Fibroblast of gingiva (primary cell): ENCODE results near the gene EXOSC7.
"Not testable (repeated sequence)": the region's sequence is repeated elsewhere in the genome, so short reads cannot be mapped to it uniquely, and the experiment has no call there.

Source experiments
- DNase-seq: peaks from one replicate; pipeline ENCODE4 v3.0.0-alpha.2; 2011; ENCODE audit warnings: low read depth

Gene EXOSC7

DNA sequence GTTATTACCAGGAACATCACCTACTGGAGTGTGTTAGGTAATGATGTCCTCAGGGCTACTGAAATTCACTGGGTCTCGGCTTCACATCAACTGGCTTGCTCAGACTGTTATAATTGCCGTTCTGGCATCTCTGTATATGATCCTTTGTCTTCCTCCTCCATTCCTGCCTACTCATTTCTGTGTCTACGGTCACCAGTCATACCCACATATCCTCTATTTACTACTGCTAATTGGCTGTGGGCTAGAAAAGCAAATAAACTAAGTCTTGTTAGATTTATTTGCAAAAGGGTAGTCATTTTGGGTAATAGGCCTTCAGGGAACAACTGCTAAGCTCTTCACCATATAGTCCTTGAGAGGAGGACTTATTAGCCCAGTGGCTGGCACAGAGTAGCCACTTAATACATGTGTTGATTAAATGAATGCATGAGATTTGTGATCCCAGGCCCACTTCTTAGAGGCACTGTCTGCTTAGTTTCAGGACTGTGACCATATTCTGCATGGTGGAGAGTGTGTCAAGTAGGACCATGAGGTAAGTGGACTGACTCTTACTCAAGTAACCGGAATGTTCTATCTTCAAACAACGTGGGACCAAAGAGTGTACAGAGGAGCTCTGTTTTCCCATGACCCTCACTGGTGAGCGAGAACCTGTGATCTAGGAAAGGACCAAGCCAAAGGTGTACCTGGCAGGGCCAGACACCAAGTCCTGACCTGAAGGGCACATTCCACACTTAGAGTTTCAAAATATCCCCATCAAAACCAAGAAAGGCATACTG is 13.2 kb upstream of the EXOSC7 start:
- DNase-seq = no peak

DNA sequence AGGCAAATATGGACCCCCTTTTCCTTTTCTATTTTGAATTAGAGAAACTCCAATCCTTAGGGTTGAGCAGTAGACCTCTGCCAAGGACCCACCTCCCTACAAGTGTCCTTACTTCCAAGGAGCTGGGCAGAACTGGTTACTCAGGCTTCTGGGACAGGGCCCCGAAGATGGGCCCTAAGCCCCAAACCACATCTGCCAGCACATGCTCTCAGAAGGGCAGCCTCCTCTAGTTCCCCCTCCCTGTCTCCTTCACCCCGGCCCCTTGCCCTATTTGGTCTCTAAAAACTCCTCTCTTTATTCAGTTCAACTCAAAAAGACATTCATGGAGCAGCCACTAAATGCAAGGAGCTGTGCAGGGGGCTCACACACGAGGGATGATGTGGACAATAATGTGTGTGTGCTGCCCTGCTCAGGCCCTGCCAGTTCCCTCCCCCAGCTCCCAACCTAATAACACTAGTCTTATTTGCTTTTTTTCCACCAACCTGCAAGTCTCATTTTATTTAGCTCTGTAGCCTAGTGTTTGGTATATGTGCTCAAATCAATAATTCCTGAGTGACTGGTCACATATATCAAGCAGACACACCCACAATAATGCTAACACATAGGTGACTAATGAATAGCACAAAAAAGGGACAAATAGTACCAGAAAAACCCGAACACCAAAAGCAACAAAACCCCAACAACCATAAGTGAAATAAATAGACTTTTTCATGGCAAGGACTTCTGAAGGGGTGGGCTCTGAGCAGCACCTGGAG is 12.3 kb upstream of the EXOSC7 start:
- DNase-seq = no peak

DNA sequence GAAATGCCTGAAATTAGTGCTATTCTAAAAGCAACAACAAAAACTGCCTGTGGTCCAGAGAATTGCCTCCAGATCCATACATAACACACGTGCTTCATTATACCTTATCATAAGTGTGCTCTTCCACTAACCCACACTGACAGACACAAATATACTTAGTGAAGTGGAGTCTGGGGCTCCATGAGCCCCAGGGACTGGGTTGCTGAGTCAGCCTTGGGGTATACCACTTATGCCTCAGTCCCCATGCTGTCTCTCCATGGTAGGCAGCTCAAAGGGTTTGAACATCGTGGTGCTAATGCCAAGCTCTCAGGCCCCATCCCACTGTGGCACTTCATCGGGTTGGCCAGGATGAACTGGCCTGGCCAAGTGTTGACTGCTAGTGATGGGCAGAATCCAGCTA is 10.9 kb upstream of the EXOSC7 start:
- DNase-seq = no peak

DNA sequence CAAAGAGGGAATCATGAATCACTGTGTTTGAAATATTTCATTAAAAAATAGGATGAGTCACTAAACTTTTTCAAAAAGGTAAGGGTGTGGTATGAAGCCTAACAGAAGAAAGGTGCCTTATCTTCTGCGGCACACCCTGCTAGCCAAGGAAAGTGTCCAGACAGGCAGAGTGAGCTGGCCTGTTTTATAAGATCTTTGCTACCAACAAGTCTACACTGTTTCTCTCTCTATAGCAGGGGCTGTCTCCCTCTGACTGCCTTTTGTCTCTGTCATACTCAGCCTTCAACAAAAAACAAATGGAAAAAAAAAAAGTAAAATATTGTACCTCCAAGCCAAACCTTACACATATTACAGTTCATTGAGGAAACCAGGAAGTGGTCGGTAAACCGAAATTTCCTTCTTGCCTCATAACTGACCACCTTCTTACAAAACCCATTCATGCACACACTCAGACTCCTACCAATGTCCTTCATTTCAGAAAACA is 9.2 kb upstream of the EXOSC7 start:
- DNase-seq = no peak

DNA sequence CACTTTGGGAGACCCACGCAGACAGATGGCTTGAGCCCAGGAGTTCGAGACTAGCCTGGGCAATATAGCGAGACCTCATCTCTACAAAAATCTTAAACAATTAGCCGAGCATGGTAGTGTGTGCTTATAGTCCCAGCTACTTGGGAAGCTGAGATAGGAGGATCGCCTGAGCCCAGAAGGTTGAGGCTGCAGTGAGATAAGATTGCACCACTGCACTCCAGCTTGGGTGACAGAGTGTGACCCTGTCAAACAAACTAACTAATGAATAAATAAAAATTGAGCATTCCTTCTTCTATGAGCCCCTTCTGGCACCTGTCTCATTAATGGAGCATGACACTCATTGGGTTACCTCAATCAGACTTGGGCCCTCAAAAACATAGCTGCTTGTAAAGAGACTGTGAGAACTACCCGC is 7.6 kb upstream of the EXOSC7 start:
- DNase-seq = no peak

DNA sequence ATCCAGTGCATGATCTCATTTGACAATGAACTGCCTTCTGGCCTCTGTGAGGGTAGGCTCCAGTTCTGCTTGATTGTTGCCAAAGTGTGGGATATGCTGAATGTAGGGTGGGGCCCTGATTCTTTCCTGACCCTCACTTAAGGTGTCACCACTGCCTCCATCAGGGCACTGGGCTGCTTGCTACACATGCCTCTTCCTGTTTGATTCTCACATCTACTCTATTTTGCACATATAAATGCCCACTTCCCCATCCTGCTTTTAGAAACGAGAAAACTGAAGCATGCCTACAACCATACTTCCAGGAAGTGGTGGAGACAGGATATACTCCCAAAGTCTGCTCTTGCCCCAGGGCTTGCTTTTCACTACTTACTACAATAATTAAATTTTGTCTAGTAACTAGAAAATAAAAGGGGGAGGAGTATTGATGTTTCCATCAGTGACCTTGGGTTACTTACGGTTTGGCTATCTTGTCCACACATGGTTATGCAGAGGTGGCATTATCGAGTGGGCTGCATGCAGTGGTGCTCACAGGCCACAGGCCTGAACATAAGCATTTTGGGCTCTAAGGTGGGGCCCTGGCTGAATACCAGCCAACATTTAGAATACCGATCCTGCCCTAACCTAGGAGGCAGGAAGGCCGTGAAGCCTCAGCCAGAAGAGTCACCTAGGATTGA is 6.8 kb upstream of the EXOSC7 start:
- DNase-seq = no peak

DNA sequence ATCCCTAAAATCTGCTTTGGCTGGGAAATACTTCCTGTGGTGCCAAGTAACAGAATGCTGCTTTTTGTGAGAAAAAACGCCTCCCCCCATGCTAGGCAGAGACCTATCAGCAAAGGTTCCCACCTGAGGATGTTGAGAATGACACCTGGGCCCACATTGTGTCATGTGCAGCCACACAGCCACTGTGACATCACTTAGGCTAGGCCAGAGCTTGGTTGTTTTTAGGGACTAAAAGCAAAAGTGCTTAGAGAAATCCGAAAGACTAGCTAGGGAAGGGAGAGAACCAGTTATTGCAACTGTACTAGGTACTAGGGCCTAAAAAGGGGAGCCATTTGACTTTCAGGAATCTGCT is 6.2 kb upstream of the EXOSC7 start:
- no peak for DNase-seq

DNA sequence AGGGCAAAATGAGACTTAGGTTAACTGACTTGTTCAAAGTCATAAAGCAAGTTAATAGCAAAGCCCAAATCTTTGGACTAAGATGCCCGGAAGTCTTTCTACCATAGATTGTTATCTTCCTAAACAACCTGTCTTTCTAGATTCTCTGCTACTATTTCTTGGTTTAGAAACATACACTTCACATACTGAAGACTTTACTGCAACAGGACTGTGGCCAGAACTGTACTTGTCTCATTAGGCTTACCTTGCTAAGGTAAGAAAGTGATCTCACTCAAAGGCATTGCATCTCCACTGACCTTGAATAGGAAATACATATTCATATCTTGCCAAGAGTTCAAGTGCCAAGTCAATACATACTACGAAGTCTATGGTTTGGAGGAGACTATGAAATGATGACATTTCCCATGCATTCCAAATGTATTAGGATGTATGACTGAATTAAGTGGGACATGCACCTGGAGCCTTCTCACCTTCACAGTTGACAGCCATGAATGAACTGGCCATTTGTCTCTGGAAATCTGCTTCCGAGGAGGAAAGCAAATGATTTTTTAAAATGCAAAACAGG is 5.0 kb upstream of the EXOSC7 start:
- no peak for DNase-seq

DNA sequence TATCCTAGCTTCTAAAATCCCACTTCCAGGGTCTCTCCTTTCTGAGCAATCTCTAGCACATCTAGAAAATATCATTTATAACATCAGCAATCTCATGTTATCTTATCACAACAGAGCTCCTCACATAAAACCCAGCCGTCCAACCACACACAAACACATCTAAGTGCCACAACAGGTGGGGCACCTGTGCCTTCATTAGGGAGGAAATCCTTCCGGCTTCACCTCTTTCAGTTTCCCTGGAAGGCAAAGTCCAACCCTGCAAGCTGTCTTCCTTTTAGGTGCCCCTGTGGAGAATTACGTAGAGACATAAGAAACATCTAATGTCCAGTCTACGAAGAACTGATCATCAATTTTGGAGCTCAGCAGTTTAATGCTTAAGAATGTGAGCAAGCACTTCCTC is 1.6 kb upstream of the EXOSC7 start:
- no peak for DNase-seq

DNA sequence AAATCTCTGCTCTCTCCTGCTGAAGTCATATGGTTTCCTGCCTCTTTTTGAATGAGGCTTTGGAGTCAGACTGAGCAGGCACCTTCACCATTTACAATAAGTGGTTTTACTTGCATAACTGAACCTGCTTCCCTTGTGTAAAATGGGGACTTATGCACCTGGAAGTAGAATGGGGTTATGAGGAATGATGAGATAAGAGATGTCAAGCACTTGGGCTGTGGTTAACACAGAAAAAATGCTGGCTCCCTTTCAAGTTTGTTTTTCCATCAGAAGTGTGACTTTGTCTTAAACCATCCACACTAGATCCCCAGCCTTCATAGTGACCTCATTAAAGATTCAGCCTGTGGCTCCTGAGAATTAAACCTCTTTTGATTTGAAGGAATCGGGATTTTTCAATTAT is 5.2 kb downstream of the EXOSC7 start:
- DNase-seq = no peak

DNA sequence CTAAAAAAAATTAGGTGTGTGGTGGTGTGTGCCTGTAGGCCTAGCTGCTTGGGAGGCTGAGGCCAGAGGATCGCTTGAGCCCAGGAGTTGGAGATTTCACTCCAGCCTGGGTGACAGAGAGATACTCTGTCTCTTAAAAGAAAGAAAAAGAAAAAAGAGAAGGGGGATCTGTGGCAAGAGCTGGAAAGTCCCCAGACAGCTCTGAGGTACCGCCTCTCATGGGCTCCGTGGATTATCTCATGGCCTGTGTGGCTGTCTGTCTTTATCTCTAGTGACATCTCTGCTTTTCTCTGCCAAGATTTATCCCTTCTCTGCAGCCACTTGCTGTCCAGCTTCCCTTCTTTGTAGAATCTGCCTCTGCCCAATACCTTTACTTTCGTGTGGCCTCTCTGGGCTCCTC is 5.7 kb downstream of the EXOSC7 start:
- no peak for DNase-seq

DNA sequence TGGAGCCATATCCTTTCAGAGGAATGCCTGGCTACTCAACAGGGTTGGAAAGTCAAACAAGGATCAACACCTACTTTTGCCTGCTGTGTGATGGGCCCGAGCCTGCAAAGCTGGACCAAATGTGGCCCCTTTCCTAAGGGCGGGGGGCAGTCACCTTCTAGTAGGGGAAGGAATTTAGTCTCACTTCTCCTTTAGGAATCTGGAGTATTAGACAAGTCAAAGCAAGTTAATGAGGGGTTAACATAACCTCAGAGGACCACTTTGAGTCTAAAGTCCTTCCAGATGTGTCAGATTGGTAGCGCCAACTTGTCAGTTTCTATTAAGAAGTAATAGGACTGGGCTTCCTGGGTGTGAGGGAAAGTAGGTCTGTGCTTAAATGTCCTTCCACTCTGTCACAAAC is 6.8 kb downstream of the EXOSC7 start:
- no peak for DNase-seq

DNA sequence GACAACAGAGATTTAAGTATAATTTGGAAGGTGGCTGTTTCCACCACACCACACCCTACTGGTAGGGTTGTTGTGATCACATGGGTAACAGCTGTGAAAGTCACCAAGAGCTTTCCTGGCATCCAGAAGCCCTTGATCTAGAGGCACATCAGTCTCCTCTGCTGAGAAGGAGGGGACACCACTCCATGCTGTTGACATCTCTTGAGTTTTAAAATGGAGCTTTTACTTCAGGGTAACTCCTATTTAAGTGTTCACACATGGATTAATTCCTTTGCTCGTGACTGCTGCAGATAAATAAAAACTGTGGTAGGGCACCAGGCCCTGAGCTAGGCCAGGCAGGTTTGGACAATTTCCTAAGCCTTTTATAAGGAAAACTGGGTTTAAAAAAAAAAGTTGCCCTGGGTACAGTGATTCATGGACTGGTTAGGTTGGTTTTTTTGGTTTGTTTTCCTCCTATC is 7.5 kb downstream of the EXOSC7 start:
- peak; percentile 11 for DNase-seq

DNA sequence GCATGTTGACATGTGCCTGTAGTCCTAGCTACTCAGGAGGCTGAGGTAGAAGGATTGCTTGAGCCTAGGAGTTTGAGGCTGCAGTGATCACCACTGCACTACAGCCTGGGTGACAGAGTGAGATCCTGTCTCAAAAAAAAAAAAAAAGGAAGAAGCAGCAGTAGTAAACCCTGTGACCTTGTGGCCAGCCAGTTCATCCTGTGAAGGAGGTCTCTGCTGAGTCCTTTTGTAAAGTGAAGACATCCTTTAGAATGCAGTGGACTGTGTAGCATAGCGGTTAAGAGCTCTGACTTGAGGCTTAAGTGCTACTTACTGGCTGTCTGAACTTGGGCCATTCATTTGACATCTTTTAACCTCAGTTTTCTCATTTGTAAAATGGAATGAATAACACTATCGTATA is 8.3 kb downstream of the EXOSC7 start:
- no peak for DNase-seq

DNA sequence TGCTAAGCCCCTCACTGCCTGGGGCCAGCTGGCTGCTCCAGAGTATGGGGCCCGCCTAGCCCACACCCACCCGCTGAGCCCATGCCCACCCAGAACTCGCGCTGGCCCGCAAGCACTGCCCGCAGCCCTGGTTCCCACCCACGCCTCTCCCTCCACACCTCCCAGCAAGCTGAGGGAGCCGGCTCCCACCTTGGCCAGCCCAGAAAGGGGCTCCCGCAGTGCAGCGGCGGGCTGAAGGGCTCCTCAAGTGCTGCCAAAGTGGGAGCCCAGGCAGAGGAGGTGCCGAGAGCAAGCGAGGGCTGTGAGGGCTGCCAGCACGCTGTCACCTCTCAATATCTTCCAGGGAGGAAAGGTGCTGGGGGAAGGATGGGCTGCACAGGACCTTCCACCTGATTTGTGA is 10.3 kb downstream of the EXOSC7 start:
- DNase-seq = not testable (repeated sequence)

DNA sequence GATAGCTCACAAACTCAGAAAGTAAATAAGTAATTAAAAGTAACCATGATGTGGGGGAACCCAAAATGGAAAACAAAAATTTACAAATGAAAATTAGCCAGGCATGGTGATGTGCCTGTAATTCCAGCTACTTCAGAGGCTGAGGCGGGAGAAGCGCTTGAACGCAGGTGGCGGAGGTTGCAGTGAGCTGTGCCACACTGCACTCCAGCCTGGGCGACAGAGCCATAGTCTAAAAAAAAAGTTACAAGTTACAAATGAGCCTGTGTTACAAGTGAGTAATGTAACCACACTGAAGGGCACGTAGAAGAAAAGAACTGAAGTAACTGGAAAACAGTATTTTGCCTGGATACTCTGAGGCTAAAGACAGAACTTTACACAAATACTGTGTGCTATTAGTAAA is 11.3 kb downstream of the EXOSC7 start:
- DNase-seq = no peak

DNA sequence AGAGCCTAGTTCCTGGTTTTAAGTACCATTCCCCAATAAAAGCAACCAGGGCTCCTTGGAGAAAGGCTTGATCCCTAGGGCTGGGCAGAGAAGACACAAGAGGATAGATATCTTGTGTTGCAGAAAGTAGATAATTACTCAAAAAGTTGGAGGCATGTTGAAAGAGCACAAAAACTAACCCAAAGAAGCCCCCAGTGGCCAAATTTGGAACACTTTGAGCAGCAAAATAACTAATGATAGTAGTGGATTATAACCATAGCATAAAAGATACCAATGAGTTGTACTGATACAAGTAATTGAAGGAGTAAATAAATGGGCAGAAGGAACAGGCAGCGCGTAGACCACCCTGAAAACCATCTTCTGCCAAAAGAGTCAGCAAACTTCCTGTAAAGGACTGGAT is 12.0 kb downstream of the EXOSC7 start:
- peak; percentile 18 for DNase-seq

DNA sequence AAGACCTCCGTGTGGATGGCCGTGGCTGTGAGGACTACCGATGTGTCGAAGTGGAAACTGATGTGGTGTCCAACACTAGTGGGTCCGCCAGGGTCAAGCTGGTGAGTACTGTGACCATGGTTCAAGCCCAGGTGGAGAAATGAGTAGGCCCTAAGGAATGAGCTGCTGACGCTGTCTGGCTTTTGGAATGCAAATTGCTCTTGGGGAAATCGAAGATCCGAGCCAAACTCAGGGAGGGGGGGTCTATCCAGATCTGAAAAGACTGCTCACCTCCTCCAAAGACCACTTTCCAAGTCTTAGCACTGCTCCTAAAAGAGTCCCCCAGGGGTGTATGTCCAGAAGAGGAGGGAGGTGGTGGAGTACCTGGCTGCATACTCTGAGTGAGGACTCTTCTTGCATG is 13.1 kb downstream of the EXOSC7 start:
- no peak for DNase-seq

DNA sequence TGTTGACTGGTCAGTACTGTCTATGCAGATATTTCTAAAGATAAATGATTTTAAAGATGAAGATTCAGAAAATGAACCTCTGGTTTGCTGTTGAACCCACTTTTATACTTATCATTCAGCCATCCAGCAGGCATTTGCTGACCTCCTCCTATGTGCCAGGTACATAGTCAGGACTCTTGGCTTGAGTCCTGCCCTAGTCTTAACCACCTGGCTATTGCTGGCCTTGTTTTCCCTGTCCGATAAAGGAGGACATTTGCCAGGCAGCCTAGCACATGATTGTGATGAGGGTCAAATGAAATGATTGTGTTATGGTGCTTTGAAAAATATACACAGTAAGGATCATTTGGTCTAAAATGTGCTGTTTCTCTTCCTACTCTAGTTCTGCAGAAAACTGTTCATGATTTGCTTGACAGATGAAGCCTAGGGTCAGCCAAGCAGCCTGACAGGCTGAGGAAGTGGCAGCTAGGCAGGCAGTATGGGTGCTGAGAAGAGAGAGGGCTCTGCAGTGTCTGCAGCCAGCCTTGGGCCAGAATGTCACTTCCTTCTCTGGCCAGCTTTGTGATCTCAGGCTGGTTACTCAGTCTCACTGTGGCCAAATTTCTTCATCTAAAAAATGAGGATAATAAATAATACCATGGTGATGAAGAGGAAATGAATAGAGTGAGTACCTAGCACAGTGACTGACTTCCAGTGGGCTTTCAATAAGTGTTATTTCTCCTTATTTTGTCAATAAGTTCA is 13.8 kb downstream of the EXOSC7 start:
- no peak for DNase-seq

DNA sequence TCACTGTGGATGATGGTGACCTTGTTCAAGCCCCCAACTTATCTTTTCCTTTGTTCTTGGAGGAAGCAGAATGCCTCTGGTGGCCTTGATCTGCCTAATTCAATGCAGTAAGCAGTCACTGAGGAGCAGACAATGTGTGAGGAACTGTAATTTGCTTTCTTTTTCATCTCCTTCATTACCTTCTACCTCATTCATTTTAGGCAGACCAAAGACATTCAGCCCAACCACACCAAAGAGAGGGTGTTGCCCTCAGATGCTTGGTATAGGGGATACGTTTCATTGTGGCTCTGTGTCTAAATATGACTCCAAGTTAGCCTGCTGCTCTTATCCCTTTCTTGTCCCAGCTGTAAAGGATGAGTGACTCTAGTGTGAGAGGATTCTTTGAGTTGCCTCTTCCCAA is 15.3 kb downstream of the EXOSC7 start:
- DNase-seq = no peak

DNA sequence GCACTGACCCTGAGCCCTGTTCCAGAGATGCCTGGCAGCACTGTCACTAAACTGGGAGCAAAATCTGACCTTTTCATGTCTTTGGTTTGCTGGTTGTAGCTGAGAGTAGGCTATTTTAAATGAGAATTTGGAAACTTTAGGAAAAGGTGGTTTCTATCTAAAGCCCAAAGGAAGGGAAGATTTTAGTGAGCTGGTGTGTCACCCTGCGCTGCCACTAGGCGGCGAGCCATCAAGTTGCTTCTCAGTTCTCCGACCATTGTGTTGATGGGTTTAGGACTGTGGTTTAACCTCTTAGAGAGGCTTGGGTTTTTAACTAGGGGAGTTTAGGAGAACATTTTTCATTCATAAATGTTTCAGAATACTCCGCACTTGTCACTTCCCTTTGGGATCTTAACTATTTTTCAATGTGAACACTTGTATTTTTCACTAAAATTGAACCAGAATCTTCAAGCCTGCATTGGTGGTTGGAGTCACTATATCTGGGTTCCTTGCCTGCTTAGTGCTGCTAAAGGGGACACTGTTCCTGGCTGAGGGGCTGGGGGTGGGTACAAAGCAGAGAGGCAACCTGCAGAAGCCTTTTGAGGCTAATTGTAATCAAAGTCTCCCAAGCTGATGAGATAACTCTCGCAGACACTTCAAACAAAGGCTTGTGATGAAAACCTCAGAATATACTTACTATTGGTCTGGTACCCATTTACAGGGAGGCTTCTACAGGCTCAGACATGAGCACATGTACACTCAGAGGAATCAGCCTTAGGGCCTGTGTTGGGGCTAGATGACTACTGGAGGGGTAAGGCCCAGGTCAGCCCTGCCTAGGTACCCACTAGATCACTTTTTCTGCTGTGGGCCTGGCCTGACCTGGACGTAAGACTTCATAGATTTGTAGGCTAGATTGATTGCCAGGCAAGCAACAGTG is 16.8 kb downstream of the EXOSC7 start:
- no peak for DNase-seq
